AG10803 (cell line): Measurements from ENCODE around the gene PRDM15.
A peak's percentile ranks its signal among the peaks of the same experiment; 100 is the strongest.

Source experiments
- DNase-seq: peaks from one replicate; pipeline ENCODE4 v3.0.0; 2010; ENCODE audit warnings: low read depth
- H3K4me3 ChIP-seq: 2 replicates; pipeline ENCODE4 v1.5.1; 2011; ENCODE audit warnings: mild to moderate bottlenecking, low read length, control low read depth
- CTCF ChIP-seq: conservative IDR thresholded peaks from 2 replicates; pipeline ENCODE4 v1.5.1; 2011; ENCODE audit warnings: mild to moderate bottlenecking, low read length, control low read depth, inconsistent platforms

The PRDM15 gene

GRCh38 chr21:41769111-41769510 is 110.0 kb downstream of the PRDM15 start:
- TF ChIP-seq CTCF: no peak
- no peak overlapping the region for H3K4me3 ChIP-seq
- DNase-seq: no peak

GRCh38 chr21:41768437-41769042 is 110.6 kb downstream of the PRDM15 start:
- peak; percentile 52 for TF ChIP-seq CTCF
- peak; percentile 70 for DNase-seq
- H3K4me3 ChIP-seq: peak overlapping the region; percentile 44

GRCh38 chr21:41767606-41768436 is 111.3 kb downstream of the PRDM15 start:
- H3K4me3 ChIP-seq: peak overlapping the region; percentile 44
- TF ChIP-seq CTCF: no peak
- DNase-seq: no peak

- DNase-seq: peak; percentile 40
- peak within 1 kb of the TSS; percentile 55 for H3K4me3 ChIP-seq
- TF ChIP-seq CTCF: no peak
Observed at GRCh38 chr21:41766883-41767605, 112.1 kb downstream of the PRDM15 start, which contains the start of gene RIPK4. TSS of gene RIPK4 (minus strand) at chr21:41767052. CDS start at chr21:41767041, 11 bp downstream.

GRCh38 chr21:41765973-41766882 is 112.9 kb downstream of the PRDM15 start:
- no peak for DNase-seq
- no peak for TF ChIP-seq CTCF
- peak overlapping the region; percentile 55 for H3K4me3 ChIP-seq

- no peak for TF ChIP-seq CTCF
- no peak for DNase-seq
- no peak overlapping the region for H3K4me3 ChIP-seq
Observed at GRCh38 chr21:41765420-41765821, 113.7 kb downstream of the PRDM15 start.
